Dedifferentiated amniotic fluid mesenchymal stem cell (primary cell): Measurements from ENCODE around the gene FRMD6.
"Not testable (repeated sequence)": the region's sequence is repeated elsewhere in the genome, so short reads cannot be mapped to it uniquely, and the experiment has no call there.

ENCODE experiments used
- DNase-seq: peaks from one replicate; pipeline ENCODE4 v3.0.0-alpha.2; 2016; ENCODE audit errors: extremely low spot score

Gene FRMD6

DNA sequence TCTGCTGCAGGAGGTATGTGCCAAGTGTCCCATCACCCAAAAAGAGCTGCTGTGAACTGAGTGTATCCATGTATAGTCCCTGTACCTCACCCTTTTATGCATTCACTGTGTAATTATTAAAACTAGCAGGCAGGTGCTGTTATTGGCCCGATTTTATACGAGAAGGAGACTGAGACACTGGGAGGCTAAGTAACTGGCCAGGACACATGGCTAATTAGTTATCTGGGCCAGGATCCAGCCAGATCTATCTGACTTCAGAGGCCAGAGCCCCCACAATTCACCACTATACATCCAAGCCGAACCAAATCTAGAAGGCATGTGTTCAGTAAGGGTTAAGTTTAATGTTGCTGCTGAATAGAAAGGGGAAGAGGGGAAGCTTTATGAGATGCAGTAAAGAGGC is 73.4 kb downstream of the FRMD6 start:
- DNase-seq, result no peak

GRCh38 chr14:51726166-51726899 is 74.6 kb downstream of the FRMD6 start:
- no peak for DNase-seq

GRCh38 chr14:51727526-51727925 is 75.8 kb downstream of the FRMD6 start:
- no peak for DNase-seq

GRCh38 chr14:51730098-51730497 is 78.4 kb downstream of the FRMD6 start:
- no peak for DNase-seq

- DNase-seq, result no peak
Observed at GRCh38 chr14:51730684-51731083, 79.0 kb downstream of the FRMD6 start.

DNA sequence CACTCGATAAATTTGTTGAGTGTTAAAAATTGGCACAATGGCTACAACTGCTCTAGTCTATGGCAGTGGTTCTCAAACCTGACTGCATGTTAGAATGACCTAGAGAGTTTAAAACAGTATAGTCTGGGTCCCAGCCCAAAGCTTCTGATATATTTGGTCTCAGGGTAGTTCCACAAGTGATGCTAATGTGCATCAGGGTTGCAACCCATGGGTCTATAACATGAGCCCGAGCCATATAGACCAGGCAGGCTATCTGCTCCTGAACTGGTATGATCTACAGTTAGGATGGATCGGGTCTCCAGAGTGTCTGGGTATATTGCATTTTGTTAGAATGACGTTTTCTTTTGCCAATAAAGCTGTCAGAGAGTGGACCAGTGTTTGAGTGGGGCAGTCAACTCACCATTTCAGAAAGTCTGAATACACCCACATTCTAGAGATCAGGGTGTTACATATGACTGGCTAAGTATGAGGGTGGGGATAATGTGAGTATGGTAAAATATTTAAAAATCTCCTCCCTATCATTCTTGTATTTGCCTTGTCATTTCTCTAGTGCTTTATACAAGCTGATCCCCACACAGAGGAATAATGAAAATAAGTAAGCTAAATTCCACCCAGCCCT is 80.9 kb downstream of the FRMD6 start:
- no peak for DNase-seq

DNA sequence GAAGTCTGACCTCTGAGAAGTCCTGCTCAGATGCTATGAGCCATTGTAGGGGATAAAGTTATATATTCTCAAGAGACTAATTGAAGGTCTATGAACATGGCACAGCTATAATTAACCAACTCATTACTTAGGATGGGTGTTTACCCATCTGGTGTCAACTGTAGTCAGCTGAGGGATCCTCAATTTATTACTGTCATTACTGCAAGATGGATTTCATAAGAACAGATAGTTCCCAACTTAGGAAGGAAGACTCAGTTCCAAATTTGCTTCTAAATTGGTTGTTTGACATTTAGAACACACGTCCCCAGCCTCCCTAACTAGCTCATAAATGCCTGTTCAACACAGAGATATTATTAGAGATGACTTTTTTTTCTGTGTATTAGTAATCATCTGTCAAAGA is 81.4 kb downstream of the FRMD6 start:
- DNase-seq, result no peak

DNA sequence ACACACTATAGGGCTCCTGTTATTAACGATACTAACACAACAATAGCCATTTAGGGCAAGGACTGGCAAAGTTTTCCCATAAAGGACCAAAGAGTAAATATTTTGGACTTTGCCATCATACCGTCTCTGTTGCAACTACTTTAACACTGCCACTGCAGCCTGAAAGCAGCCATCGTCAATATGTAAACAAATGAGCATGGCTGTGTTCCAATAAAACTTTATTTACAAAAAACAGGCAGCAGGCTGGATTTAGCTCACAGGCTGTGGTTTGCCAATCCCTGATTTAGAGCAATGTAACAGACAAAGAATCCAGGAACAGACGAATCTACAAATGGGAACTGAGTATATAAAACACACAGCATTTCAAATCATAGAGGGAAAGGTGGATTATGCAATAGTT is 84.1 kb downstream of the FRMD6 start:
- DNase-seq, result no peak

- DNase-seq, result no peak
Observed at GRCh38 chr14:51738754-51739153, 87.0 kb downstream of the FRMD6 start.

GRCh38 chr14:51743588-51744000 is 91.9 kb downstream of the FRMD6 start:
- DNase-seq, result no peak

DNA sequence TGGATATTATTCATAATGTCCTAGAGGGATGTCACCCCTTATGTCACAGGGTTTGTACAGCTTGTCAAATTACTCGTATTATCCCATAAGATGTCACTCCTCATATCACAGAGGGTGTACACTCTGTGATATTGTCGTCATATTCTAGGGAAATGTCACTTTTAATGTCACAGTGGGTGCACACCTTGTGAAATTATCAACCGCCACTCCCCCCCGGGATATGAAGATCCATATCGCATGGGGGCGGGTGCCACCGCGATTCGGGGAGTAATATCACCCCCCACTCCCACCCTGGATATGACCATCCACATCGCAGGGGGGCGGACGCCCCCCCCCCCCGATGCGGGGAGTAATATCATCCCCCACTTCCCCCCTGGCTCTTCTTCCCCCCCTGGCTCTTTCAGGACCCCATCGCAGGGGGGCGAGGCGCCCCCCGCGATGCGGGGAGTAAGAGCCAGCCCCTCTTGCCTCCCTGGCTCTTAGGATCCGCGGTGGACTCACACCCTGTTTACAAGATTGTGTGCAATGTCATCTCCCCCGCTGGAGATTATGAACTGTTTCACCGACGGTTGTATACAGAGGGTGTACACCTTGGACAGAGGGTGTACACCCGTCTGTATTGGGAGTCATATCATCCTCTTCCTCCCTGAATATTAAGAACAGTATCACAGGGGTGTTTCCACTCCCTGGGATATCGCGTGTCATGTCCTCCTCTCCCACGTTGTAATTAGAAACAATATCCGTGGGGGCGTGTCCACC is 92.8 kb downstream of the FRMD6 start:
- DNase-seq, result no peak

- not testable (repeated sequence) for DNase-seq
Observed at GRCh38 chr14:51746823-51747222, 95.1 kb downstream of the FRMD6 start.

DNA sequence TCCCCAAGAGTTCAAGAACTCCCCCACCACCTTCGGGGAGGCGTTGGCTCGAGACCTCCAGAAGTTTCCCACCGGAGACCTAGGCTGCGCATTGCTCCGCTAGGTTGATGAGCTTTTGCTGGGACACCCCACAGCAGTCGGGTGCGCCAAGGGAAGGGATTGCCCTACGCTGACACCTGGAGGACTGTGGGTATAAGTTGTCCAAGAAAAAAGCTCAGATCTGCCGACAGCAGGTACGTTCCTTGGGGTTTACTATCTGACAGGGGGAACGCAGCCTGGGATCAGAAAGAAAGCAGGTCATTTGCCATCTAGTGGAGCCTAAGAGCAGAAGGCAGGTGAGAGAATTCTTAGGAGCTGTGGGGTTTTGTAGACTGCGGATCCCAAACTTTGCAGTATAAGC is 98.8 kb downstream of the FRMD6 start:
- no peak for DNase-seq

- DNase-seq, result not testable (repeated sequence)
Observed at GRCh38 chr14:51751611-51752345, 100.1 kb downstream of the FRMD6 start.

GRCh38 chr14:51757756-51758155 is 106.0 kb downstream of the FRMD6 start:
- DNase-seq, result not testable (repeated sequence)

- DNase-seq, result no peak
Observed at GRCh38 chr14:51759950-51760349, 108.2 kb downstream of the FRMD6 start.

DNA sequence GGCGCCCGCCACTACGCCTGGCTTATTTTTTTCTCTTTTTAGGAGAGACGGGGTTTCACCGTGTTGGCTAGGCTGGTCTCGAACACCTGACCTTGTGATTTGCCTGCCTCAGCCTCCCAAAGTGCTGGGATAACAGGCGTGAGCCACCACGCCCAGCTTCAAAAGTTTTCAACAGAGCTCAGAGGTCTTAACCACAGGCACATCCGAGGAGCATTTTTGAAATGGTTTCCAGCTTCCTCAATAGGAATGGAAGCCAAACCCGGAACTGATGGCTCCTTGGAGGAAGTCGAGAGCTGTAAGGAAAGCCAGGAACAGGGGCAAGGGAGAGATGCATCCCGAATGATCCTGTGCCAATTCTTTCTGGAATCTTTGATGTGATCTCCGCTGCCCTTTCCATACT is 114.0 kb downstream of the FRMD6 start:
- DNase-seq, result not testable (repeated sequence)

DNA sequence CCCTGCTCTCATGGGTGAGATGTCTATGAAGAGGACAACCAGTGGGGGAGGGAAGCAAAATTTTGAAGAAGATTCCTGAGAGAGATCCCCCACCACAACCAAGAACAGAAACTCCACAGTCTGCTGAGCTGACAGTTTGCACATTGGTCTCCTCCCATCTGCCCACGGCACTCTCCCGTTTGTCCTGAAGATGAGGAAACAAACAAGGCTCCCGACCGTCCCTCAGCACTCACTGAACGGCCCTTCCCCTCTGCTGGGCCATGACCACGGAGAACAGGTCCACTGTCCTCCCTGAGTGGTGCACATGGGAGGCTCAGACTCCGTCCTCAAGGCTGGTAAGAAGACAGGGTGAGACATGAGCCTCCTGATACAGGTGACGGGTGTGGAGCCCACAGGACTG is 114.9 kb downstream of the FRMD6 start:
- DNase-seq, result not testable (repeated sequence)

DNA sequence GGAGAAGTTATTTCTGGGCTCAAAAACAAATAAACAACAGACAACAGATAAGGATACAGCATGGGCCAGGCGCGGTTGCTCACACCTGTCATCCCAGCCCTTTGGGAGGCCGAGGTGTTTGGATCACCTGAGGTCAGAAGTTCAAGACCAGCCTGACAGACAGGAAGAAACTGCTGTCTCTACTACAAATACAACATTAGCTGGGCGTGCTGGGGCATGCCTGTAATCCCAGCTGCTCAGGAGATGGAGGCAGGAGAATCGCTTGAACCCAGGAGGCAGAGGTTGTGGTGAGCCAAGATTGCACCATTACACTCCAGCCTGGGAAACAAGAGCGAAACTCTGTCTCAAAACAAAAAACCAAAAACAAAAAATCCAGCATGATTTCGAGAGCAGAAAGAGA is 117.6 kb downstream of the FRMD6 start:
- DNase-seq, result not testable (repeated sequence)

GRCh38 chr14:51774209-51774608 is 122.5 kb downstream of the FRMD6 start:
- no peak for DNase-seq

GRCh38 chr14:51776102-51776894 is 124.6 kb downstream of the FRMD6 start:
- peak; percentile 45 for DNase-seq
